NCI-H1092 treated with DMSO at 0.1 percent for 48 hours (cell line): ENCODE results near the gene WNT11.
"Not testable (repeated sequence)": the region's sequence is repeated elsewhere in the genome, so short reads cannot be mapped to it uniquely, and the experiment has no call there.

Experiments used
- DNase-seq: peaks from one replicate; lab custom pipeline; 2025; lab: John Stamatoyannopoulos, UW

Gene WNT11

DNA sequence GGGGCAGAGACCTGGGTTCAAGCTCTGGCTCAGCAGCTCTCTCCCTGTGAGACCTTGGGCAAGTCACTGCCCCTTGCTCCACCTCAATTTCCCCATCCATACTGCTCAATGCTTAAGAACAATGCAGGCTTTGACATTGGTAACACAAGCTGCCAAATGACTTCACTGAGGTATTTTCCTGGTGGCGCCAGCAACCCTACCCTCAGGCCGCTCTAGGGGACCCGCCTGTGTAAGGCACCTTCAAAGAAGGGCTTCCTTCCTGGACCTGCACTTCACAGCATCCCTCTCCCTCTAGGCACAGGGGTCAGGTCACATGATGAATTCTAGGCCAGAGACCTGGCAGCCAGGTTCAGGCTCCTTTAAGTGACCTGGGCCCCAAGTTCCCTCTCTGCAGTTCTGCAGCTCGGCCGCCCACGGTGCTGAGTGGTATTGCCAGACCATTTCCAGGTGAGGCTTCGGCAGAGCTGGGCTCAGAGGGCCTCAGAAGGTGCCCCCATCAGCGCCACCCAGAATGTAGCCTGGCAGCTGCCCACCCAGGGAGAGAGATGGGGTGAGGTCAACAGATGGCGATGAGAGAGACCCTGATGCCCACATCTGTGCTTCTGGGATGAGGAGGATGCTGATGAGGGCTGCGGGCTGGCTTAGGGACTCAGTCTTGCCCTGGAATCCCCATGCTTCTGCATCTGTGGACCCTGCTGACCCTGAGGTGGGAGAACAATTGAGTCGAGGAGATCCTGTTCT is 4.5 kb downstream of the WNT11 start:
- DNase-seq: no peak

DNA sequence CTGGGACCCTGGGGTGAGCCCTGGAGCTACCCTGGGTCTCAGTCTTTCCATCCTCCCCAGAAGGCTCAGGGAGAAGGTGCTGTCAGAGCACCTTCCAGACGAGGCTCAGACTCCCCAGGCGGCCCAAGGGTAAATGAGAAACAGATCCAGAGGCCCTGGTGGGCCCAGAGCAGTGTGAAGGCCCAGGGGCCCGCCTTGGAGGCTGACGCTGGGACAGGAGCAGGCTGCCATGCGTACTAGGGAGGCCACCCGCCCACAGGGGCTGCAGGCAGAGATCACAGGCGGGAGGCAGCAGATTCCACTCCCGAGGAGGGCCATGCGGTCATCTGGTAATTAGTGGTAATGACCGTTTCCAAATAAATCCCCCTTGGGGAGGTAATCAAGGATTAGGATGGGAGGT is 5.2 kb downstream of the WNT11 start:
- no peak for DNase-seq

GRCh38 chr11:76200006-76200940 is 6.0 kb downstream of the WNT11 start:
- DNase-seq: no peak

- not testable (repeated sequence) for DNase-seq
Observed at GRCh38 chr11:76198691-76199090, 7.6 kb downstream of the WNT11 start.

DNA sequence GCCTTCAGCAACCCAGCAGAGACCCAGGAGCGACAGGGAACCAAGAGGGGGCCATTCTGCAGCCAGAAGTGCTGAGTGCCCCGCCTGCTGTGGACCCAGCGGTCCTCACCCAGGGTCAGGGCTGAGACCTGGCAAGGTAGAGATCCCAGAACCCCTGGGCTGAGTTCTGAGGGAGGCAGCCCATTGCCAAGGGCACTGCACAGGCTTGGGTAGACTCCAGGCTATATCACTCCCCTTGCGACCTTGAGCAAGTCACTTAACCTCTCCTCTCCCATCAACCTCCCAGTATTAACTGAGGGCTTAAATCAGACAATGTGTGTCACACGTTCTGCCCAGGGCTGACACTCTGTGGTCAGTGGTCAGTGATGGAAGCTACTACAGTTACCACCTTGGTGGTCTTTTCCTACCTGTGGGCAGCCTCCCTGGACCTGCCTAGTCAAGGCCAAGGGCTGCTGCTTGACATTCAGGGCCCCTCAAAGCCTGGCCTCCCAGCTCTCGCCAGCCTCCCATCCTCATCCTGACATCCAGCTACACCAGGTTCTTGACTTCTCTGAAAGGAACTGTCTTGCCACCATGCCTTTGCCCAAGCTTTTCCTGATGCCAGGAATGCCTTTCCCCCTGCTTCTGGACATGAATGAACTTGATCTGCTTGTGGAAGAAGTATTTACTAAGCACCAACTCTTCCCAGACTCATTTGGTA is 8.2 kb downstream of the WNT11 start:
- DNase-seq: no peak

- DNase-seq: no peak
Observed at GRCh38 chr11:76197332-76197731, 9.0 kb downstream of the WNT11 start.

DNA sequence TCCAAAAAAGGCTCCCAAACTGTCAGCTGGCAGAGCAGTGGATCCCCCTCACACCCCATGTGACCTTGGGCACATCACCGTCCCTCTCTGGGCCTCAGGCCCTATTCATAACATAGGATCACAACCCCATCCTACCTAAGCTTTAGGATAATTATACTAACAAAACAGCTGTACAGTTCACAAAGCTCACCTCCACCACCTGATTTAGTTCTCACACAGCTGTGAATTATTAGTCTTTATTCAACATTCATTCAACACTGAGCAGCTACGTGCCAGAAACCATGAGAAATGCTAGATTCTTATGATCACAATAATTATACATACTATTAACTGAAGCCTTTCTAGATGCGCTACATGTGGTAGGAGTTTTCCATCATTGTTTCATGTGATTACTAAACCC is 9.5 kb downstream of the WNT11 start:
- no peak for DNase-seq

DNA sequence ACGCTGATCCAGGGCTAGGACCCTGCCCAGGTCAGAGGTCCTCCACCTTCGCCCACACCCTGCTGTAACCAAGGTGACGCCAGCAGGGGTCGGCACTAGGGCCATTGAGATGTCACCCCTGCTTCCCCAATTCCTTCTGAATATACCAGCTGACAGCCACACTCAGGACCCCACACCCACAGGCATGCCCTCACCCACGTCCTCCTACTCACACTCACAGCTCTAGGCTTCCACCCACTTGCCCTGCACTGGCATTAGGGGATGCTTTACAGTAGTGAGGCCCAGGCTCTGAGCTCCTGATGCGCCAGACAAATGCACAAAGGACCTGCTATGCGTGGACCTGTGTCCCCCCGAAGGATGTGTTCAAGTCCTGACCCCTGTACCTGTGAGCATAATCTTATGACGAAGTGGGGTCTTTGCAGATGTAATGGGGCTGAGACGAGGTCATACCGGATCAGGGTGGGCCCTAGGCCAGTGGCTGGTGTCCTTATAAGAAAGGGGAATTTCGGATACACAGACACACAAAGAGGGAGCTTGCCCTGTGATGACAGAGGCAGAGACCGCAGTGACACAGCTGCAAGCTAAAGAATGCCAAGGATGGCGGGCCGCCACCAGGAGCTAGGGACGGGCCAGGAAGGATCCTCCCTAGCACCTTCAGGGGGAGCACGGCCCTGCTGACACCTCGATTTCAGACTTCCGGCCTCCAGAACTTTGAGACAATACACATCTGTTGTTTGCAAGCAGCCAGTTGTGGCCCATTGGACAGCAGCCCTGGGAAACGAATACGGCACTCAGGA is 11.2 kb downstream of the WNT11 start:
- DNase-seq: no peak

DNA sequence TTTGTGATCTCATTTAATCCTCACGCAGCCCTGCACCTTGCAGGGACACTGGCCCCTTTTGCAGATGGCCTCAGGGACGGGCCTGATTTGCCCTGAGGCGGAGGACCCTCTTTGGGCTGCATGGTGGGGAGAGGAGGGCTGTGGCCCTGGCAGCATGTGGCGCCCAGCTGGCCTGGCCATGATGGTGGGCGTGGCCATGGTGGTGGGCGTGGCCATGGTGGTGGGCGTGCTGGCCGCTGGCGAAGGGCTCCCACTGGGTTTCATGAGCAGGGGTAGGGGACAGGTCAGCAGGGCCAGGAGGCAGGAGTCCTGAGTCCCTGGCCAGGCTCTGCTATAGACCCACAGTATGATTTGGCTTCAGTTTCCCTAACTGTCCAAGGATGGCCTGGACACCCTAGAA is 13.1 kb downstream of the WNT11 start:
- DNase-seq: no peak

GRCh38 chr11:76190376-76190775 is 15.9 kb downstream of the WNT11 start:
- no peak for DNase-seq

- DNase-seq: no peak
Observed at GRCh38 chr11:76189682-76190081, 16.6 kb downstream of the WNT11 start.

DNA sequence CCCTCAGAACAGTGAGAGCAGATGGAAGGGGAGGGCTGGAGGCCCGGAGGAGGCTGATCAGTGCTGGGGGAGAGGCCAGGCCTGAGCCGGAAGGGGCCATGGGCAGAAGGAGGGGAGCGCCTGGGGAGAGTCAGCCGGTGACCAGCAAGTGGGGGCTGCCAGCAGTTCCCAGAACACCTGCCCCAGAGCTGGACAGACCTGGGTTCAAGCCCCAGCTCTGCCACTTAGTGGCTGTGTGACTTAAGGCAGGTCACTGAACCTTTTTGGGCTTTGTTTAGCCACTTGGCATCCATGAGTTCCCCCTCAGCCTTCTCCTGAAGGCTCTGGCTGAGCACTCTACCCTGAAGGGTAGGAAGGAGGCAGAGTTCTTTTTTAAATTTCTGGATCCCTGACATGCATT is 17.4 kb downstream of the WNT11 start:
- no peak for DNase-seq

DNA sequence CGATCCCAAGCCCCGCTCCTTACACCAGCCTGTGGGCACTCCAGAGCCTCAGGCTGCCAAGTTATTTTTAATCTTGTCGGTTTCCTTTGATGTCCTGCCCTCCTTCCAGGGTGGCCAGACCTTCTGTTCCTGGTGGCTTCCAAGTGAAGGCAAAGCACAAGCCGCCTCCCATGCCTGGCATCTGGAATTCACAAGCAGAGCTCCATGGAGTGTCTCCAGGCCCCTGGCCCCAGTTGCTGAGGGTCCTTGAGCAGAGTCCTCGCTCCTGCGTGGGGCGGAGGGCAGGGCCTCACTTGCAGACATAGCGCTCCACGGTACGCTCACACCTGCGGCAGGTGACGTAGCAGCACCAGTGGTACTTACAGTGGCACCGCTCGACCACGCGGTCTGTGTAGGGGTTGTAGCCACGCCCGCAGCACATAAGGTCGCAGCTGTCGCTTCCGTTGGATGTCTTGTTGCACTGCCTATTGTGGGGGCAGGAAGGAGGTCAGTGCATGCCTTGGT is 19.5 kb downstream of the WNT11 start:
- DNase-seq: no peak

DNA sequence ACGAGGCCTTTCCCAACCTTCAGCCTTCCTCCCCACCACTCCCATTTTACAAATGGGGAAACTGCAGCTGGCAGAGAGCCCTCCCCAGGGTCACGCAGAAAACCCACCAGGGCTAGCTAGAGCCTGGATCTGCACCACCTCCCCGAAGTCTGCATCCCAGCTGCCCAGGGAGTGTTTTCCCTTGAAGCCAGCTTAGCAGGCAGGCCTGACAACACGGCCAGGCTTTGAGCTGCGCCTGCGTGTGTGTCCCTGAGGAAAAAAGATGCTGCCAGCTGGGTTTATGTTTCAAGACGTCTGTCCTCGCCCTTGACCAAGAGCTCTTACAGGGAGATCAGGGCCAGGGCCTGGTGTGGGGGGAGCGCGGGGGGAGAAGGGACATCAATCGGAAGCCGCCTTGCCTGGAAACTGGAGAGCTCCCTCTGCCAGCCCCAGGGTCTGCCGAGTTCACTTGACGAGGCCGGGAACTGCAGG is 20.3 kb downstream of the WNT11 start:
- peak; percentile 62 for DNase-seq

DNA sequence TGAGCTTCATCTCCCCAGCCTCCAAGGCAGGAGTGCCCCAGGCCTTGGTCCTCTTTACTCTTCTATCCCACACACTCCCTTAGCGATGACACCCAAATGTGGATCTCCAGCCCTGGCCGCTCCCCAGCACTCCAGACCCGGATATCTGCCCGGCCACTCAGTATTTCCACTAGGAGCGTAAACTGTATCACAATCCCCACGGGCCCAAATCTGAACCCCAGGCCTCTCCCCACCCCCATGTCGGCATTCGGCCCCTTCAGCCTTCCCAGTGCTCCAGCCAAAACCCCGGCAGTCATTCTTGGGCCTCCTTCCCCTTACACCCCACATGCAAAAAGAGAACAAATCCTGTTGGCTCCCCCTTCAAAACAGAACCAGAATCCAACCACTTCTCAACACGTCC is 20.8 kb downstream of the WNT11 start:
- no peak for DNase-seq

DNA sequence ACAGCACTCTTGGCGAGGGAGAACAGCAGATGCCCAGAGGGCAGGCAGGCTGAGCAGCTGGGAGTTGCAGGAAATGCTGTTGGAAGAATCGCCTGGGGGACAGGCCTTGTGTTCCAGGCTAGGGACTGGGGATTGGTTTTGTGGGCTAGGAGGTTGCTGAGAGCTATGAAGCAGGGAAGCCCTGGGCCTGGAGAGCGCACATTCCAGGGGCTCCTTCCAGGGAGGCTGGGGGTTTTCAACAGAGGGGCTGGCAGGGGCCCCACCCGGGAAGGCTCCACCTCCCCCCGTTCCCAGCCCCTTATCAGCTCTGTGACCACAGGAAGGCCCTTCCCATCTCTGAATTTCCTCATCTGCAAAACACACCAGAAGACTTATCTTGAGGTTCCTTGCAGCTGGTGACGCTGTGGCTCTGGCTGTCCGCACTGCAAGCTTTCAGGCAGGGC is 21.7 kb downstream of the WNT11 start:
- no peak for DNase-seq

GRCh38 chr11:76181371-76181770 is 24.9 kb downstream of the WNT11 start:
- no peak for DNase-seq

GRCh38 chr11:76179147-76179546 is 27.2 kb downstream of the WNT11 start:
- no peak for DNase-seq

DNA sequence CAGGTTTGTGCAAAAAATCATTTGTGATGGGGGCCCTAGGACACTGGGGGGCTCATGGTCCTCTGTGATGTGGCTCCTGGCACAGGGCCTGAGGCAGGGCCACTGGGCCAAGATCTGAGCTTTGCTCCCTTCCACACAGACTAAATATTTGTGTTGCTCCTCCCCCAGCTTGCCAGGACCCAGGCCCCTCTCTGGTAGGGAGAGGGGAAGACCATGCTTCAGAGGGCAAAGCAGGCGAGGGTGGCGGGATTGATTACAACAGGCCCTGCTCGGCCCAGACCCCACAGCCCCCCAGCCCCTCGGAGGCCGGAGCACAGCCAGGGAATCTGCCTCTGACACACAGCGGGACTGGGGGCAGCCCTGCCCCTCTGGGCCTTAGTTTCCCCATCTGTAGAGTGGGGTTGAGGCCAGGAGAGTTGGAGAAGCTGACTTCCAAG is 29.0 kb downstream of the WNT11 start:
- no peak for DNase-seq

DNA sequence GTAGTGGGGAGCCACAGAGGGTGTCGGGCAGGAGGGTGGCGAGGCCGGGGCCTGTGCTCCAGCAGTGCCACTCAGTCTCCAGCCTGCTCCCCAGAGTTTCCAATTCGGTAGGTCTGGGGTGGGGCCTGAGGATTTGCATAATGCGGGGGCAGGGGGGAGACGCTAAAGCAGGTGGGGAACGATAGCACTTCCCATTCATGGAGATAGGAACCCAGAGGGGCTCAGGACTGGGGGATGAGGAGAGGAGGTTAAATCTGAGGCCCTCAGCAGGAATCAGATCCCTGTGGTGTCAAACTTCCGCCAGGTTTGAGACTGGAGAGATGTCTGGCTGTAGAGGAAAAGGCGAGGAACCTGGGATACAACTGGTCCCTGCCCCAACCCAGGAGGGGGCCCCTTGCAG is 29.8 kb downstream of the WNT11 start:
- no peak for DNase-seq

- DNase-seq: no peak
Observed at GRCh38 chr11:76175783-76176182, 30.5 kb downstream of the WNT11 start.
